Activated CD4-positive, alpha-beta T cell treated with anti-CD3 and anti-CD28 coated beads, Interleukin-2, amount 10 ng/mL, durations not matched to agents 7 days and 5 days (primary cell): ENCODE data around the gene DHX58. TPM values are rescaled to one million over a fixed set of nuclear protein-coding genes. Genes with fewer than 3 reads are reported as not detected.
A peak's percentile ranks its signal among the peaks of the same experiment; 100 is the strongest.

Experiments
- CTCF ChIA-PET: fragments of 350-600 bp; sonication (Branson Sonifier 250); formaldehyde crosslinking; loops from one replicate; lab custom pipeline; 2021; ENCODE audit warnings: antibody characterized with exemption; lab: Charles Lee
- POLR2A ChIA-PET: fragments of 350-600 bp; sonication (Branson Sonifier 250); formaldehyde crosslinking; loops from one replicate; lab custom pipeline; 2021; ENCODE audit warnings: antibody characterized with exemption; lab: Charles Lee
- DNase-seq: peaks from one replicate; pipeline ENCODE4 v3.0.0-alpha.2; 2020
- H3K27ac Mint-ChIP-seq: one replicate; pipeline ENCODE4 v1.8.0; 2021; ENCODE audit warnings: mild to moderate bottlenecking, moderate library complexity, mixed read lengths
- H3K27me3 Mint-ChIP-seq: one replicate; pipeline ENCODE4 v1.8.0; 2021; ENCODE audit warnings: mixed read lengths
- H3K36me3 Mint-ChIP-seq: one replicate; pipeline ENCODE4 v1.8.0; 2021; ENCODE audit warnings: low read depth, mixed read lengths
- H3K4me1 Mint-ChIP-seq: one replicate; pipeline ENCODE4 v1.8.0; 2021; ENCODE audit warnings: mixed read lengths
- H3K4me3 Mint-ChIP-seq: one replicate; pipeline ENCODE4 v1.8.0; 2021; ENCODE audit warnings: mild to moderate bottlenecking, moderate library complexity, mixed read lengths
- H3K9me3 Mint-ChIP-seq: one replicate; pipeline ENCODE4 v1.8.0; 2021; ENCODE audit warnings: mixed read lengths
- total RNA-seq, 2 experiments: library from RNA; stranded (reverse); gene quantifications; one replicate each; pipeline ENCODE4 v1.2.3, GENCODE V29; 2021

Gene DHX58
- total RNA-seq, 2 experiments from 2014 or later, result 52.4 to 54.3 TPM

- H3K4me3 Mint-ChIP-seq, result no peak overlapping the region
- ChIA-PET POLR2A (no interaction called here), CTCF (interaction anchor here (0.8 to 1.8 kb wide), 5 partner anchors 10 to 109 kb away, joined by 3 to 5 read pairs (median 4); partner anchors contain the start of gene KCNH4)
- no peaks in the 10 kb centered on the region for H3K36me3 Mint-ChIP-seq
- H3K4me1 Mint-ChIP-seq, result peaks cover 14% of the 10 kb centered on the region
- no peak overlapping the region for H3K27ac Mint-ChIP-seq
- no peak for DNase-seq
- H3K9me3 Mint-ChIP-seq, result no peaks in the 10 kb centered on the region
- peaks cover 20% of the 10 kb centered on the region for H3K27me3 Mint-ChIP-seq
Measured at GRCh38 chr17:42072323-42073187, 40.0 kb downstream of the DHX58 start.

DNA sequence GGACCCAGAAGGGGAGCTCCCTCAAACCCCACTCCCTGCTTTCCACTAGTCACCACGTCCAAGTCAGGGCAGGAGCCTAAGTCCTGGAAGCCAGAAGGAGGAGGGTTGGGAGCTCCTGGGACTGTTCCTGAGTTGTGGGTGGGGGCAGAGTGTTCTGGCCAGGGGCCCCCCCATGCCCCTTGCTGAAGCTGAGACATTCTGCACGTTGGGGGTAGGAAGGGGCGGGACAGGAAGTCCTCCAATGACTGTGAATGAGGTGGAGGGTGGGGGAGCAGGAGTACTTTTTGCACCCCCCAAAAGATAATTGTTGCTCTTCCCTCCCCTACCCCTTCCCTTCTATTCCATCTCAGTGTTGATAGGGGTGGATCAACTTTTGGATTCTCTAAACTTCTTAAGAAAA, 40.7 kb downstream of the DHX58 start:
- no peak overlapping the region for H3K27ac Mint-ChIP-seq
- peak overlapping the region; percentile 38 for H3K4me3 Mint-ChIP-seq
- no peaks in the 10 kb centered on the region for H3K36me3 Mint-ChIP-seq
- H3K27me3 Mint-ChIP-seq, result peaks cover 20% of the 10 kb centered on the region
- POLR2A ChIA-PET, result no interaction called here
- peaks cover 14% of the 10 kb centered on the region for H3K4me1 Mint-ChIP-seq
- H3K9me3 Mint-ChIP-seq, result no peaks in the 10 kb centered on the region
- DNase-seq, result no peak
- CTCF ChIA-PET, result interaction anchor here (0.8 to 1.8 kb wide), 6 partner anchors 9 to 109 kb away, joined by 3 to 5 read pairs (median 4); partner anchors contain the start of gene KCNH4

DNA sequence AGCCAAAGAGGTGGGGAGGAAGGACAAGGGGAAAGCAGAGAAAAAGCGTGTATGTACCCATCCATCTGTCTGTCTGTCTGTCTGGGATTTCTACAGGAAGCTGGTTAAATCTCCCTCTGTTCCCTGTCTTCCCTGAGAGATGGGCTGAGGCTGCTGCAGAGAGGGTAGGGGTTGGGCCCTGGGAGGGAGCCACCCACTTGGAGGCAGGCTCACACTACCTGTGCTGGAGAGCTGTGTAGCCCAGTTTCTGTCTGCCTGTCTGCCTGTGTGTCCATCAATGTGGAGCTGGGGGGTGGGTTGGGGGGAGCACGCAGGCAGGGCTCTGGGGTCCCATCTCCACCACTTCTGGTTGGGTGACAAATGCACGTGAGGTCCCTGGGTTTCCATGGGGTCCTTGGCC, 43.5 kb downstream of the DHX58 start:
- no peaks in the 10 kb centered on the region for H3K9me3 Mint-ChIP-seq
- ChIA-PET POLR2A (no interaction called here), CTCF (interaction anchor here (0.5 to 1.9 kb wide), 4 partner anchors 11 to 32 kb away, joined by 4 to 6 read pairs (median 4); partner anchors contain the start of gene ZNF385C)
- H3K4me1 Mint-ChIP-seq, result peaks cover 27% of the 10 kb centered on the region
- H3K27ac Mint-ChIP-seq, result no peak overlapping the region
- DNase-seq, result no peak
- no peaks in the 10 kb centered on the region for H3K36me3 Mint-ChIP-seq
- peaks cover 19% of the 10 kb centered on the region for H3K27me3 Mint-ChIP-seq
- H3K4me3 Mint-ChIP-seq, result no peak overlapping the region

DNA sequence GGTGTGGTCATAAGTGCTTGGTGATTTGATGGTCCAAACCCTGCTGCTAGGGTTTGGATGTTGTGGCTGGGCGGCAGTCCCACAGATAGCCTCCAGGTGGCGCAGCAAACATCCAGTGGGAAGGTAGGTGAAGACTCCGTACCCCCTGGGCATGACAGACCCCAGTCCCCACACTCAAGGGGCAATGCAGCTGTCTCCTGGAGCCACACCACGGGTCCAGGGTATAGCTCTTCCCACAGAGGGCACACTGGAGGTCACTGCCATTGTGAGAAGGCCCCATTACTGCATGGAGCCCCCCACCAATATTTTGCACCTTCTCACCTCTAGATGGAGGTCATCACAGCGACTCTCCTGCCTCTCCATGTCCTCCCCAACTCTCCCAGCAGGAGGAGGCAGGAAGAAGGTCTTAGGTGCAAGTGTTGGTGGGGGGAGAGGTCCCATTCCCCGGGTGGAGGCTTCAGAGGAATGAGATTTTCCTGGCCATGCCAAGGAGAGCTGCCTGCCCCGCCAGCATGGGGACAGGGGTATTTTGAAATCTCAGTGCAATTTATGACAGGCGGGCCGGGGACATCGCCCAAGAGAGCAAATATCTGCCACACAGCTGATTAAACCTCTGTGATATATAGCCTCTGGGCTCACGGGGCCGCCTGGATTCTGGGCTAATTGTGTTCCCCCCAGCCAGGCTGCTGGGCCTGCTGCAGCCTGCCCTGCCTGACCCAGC, 45.0 kb downstream of the DHX58 start:
- DNase-seq, result peak; percentile 74

DNA sequence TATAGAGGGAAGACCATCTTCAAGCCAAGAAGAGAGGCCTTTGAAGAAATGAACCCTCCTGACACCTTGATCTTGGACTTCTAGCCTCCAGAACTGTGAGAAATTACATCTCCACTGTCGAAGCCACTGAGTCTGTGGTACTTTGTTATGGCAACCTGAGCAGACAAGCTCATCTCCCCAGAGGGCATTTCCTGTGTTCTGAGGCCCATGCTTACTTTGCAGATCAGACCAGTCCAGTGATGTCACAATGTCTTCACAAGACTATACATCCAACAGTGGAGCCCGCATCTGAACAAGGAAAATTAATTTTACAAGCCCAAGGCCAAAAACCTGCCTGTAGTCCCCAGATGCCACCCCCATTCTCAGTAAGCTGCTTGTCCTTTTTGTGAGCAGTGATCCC, 47.3 kb downstream of the DHX58 start:
- ChIA-PET CTCF (interaction anchor here (0.5 to 3.6 kb wide), 16 partner anchors 8 to 298 kb away, joined by 3 to 12 read pairs (median 4); partner anchors contain the start of genes DHX58, KCNH4 and NKIRAS2), POLR2A (interaction anchor here (0.6 kb wide), 1 partner anchor 213 kb away, joined by 3 read pairs; no protein-coding TSS in a partner anchor)
- DNase-seq, result peak; percentile 34
- no peak overlapping the region for H3K4me3 Mint-ChIP-seq
- no peaks in the 10 kb centered on the region for H3K27me3 Mint-ChIP-seq
- H3K9me3 Mint-ChIP-seq, result no peaks in the 10 kb centered on the region
- peaks cover 31% of the 10 kb centered on the region for H3K4me1 Mint-ChIP-seq
- no peaks in the 10 kb centered on the region for H3K36me3 Mint-ChIP-seq
- H3K27ac Mint-ChIP-seq, result no peak overlapping the region

More for the DNA sequence above, 45.0 kb downstream of the DHX58 start:
- no peak overlapping the region for H3K4me3 Mint-ChIP-seq
- no peaks in the 10 kb centered on the region for H3K36me3 Mint-ChIP-seq
- POLR2A ChIA-PET, result no interaction called here
- H3K9me3 Mint-ChIP-seq, result no peaks in the 10 kb centered on the region
- H3K27ac Mint-ChIP-seq, result no peak overlapping the region
- H3K4me1 Mint-ChIP-seq, result peaks cover 36% of the 10 kb centered on the region
- CTCF ChIA-PET, result interaction anchor here (0.5 to 3.6 kb wide), 12 partner anchors 9 to 876 kb away, joined by 3 to 12 read pairs (median 4); partner anchors contain the start of genes DHX58 and ZNF385C
- peaks cover 12% of the 10 kb centered on the region for H3K27me3 Mint-ChIP-seq

DNA sequence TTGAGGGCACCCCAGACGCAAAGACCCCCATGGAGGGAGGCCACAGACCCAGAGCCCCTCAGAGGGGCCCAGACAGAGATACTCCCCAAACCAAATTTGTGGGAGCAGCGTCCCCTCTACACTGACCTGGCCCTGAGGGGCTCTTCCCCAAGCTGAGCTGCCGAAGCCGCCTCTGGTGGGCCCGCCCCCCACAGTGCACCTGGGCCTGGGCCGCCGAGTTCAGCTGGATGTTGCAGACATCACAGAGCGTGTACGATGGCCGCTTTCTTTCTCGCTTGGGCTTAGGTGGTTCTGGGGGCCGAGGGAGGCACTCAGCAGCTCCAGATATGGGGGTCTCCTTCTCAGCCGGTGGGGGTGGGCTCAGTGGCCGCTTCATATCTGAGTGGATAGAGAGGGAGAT, 49.8 kb downstream of the DHX58 start:
- Mint-ChIP-seq H3K4me3 (no peak overlapping the region), H3K27ac (no peak overlapping the region), H3K27me3 (no peaks in the 10 kb centered on the region), H3K4me1 (peaks cover 34% of the 10 kb centered on the region), H3K9me3 (no peaks in the 10 kb centered on the region), H3K36me3 (no peaks in the 10 kb centered on the region)
- ChIA-PET CTCF (interaction anchor here (0.6 to 1.0 kb wide), 2 partner anchors 9 to 65 kb away, joined by 3 to 4 read pairs; no protein-coding TSS in a partner anchor), POLR2A (no interaction called here)
- no peak for DNase-seq

GRCh38 chr17:42061646-42062487, 50.6 kb downstream of the DHX58 start:
- H3K36me3 Mint-ChIP-seq, result no peaks in the 10 kb centered on the region
- ChIA-PET POLR2A (interaction anchor here (0.5 kb wide), 1 partner anchor 155 kb away, joined by 3 read pairs; no protein-coding TSS in a partner anchor), CTCF (interaction anchor here (0.6 to 1.0 kb wide), 3 partner anchors 10 to 66 kb away, joined by 3 to 4 read pairs (median 3); partner anchors contain the start of gene NKIRAS2)
- no peaks in the 10 kb centered on the region for H3K9me3 Mint-ChIP-seq
- H3K4me3 Mint-ChIP-seq, result no peak overlapping the region
- DNase-seq, result no peak
- H3K27ac Mint-ChIP-seq, result no peak overlapping the region
- peaks cover 34% of the 10 kb centered on the region for H3K4me1 Mint-ChIP-seq
- H3K27me3 Mint-ChIP-seq, result no peaks in the 10 kb centered on the region

- CTCF ChIA-PET, result interaction anchor here (1.0 to 1.2 kb wide), 2 partner anchors 21 to 35 kb away, joined by 3 read pairs; no protein-coding TSS in a partner anchor
Measured at GRCh38 chr17:42060231-42060630, 52.3 kb downstream of the DHX58 start.

DNA sequence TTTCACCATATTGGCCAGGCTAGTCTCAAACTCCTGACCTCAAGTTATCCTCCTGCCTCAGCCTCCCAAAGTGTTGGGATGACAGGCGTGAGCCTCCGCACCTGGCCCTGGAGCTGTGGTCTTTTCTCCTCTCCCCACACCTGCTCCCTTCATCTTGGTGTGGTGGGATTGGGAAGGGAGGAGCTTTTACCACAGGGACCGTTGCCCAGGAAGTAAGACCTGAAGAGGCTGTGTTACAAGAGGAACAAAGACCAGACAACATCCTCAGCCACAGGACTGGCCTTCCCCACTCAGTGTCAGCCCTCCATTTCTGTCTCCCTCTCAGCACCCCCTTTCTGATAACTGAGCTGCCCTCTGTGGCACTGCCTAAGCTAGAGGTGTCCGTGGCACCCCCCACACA, 52.7 kb downstream of the DHX58 start:
- H3K9me3 Mint-ChIP-seq, result no peaks in the 10 kb centered on the region
- H3K4me3 Mint-ChIP-seq, result no peak overlapping the region
- peaks cover 3% of the 10 kb centered on the region for H3K27me3 Mint-ChIP-seq
- no peaks in the 10 kb centered on the region for H3K36me3 Mint-ChIP-seq
- no peak overlapping the region for H3K27ac Mint-ChIP-seq
- ChIA-PET POLR2A (no interaction called here), CTCF (interaction anchor here (1.2 to 1.3 kb wide), 2 partner anchors 13 to 34 kb away, joined by 3 to 5 read pairs; no protein-coding TSS in a partner anchor)
- peaks cover 28% of the 10 kb centered on the region for H3K4me1 Mint-ChIP-seq
- no peak for DNase-seq

More at GRCh38 chr17:42060231-42060630, 52.3 kb downstream of the DHX58 start:
- no peak overlapping the region for H3K4me3 Mint-ChIP-seq
- no peak overlapping the region for H3K27ac Mint-ChIP-seq
- H3K4me1 Mint-ChIP-seq, result peaks cover 32% of the 10 kb centered on the region
- no peaks in the 10 kb centered on the region for H3K36me3 Mint-ChIP-seq
- no peaks in the 10 kb centered on the region for H3K27me3 Mint-ChIP-seq
- DNase-seq, result no peak
- H3K9me3 Mint-ChIP-seq, result no peaks in the 10 kb centered on the region
- POLR2A ChIA-PET, result no interaction called here

- Mint-ChIP-seq H3K36me3 (no peaks in the 10 kb centered on the region), H3K27ac (no peak overlapping the region), H3K27me3 (peaks cover 17% of the 10 kb centered on the region), H3K9me3 (no peaks in the 10 kb centered on the region), H3K4me1 (peaks cover 11% of the 10 kb centered on the region), H3K4me3 (no peak overlapping the region)
- CTCF ChIA-PET, result interaction anchor here (0.5 kb wide), 1 partner anchor 158 kb away, joined by 4 read pairs; no protein-coding TSS in a partner anchor
- no peak for DNase-seq
- POLR2A ChIA-PET, result interaction anchor here (0.6 kb wide), 1 partner anchor 23 kb away, joined by 4 read pairs; no protein-coding TSS in a partner anchor
Measured at GRCh38 chr17:42058063-42058462, 54.5 kb downstream of the DHX58 start.

- H3K9me3 Mint-ChIP-seq, result no peaks in the 10 kb centered on the region
- DNase-seq, result no peak
- H3K27me3 Mint-ChIP-seq, result peaks cover 29% of the 10 kb centered on the region
- POLR2A ChIA-PET, result no interaction called here
- CTCF ChIA-PET, result interaction anchor here (0.8 to 1.6 kb wide), 6 partner anchors 9 to 253 kb away, joined by 3 to 4 read pairs (median 3); partner anchors contain the start of gene ACLY
- H3K4me3 Mint-ChIP-seq, result no peak overlapping the region
- H3K4me1 Mint-ChIP-seq, result peaks cover 5% of the 10 kb centered on the region
- no peak overlapping the region for H3K27ac Mint-ChIP-seq
- no peaks in the 10 kb centered on the region for H3K36me3 Mint-ChIP-seq
Measured at GRCh38 chr17:42056635-42057034, 55.9 kb downstream of the DHX58 start.
